Panc1 (cell line): Measurements from ENCODE around the gene CHERP. TPM values are rescaled to one million over a fixed set of nuclear protein-coding genes. Genes with fewer than 3 reads are reported as not detected.

Experiments used
- ATAC-seq: fragments of 200-7000 bp; cut with Tn5 transposase; 2 replicates; pipeline ENCODE4 v1.9.1; 2020; ENCODE audit warnings: mild to moderate bottlenecking, moderate library complexity
- BruUV-seq: library from RNA; stranded (reverse); fragments of 400-500 nt; replicated peaks from 2 replicates; lab custom pipeline; 2021; lab: Mats Ljungman, UMichigan
- CTCF ChIA-PET: fragments of 300-600 bp; sonication (Branson Sonifier 250); formaldehyde crosslinking; loops from one replicate; lab custom pipeline; 2022; ENCODE audit warnings: antibody characterized with exemption; lab: Charles Lee
- POLR2A ChIA-PET: fragments of 300-600 bp; sonication (Branson Sonifier 250); formaldehyde crosslinking; loops from one replicate; lab custom pipeline; 2022; ENCODE audit warnings: antibody characterized with exemption; lab: Charles Lee
- DNase-seq: peaks from one replicate; pipeline ENCODE4 v3.0.0-alpha.2; 2010; ENCODE audit warnings: low read depth, low spot score
- H3K27ac ChIP-seq: 2 replicates; pipeline ENCODE4 v1.5.1; 2011; ENCODE audit warnings: mild to moderate bottlenecking, low read length, inconsistent platforms
- H3K27me3 ChIP-seq: fragments of 200-500 bp; sonication (Bioruptor generic); 2 replicates; pipeline ENCODE4 v1.6.0; 2014; ENCODE audit warnings: low read length, inconsistent platforms; ENCODE audit not compliant: control insufficient read depth, insufficient read depth
- H3K36me3 ChIP-seq: fragments of 200-500 bp; sonication (Bioruptor generic); 2 replicates; pipeline ENCODE4 v1.5.1; 2014; ENCODE audit warnings: inconsistent platforms, mild to moderate bottlenecking, low read length, moderate library complexity; ENCODE audit not compliant: control insufficient read depth, insufficient read depth
- H3K4me1 ChIP-seq: 2 replicates; pipeline ENCODE4 v1.5.1; 2011; ENCODE audit warnings: inconsistent platforms, mild to moderate bottlenecking, low read length, moderate library complexity; ENCODE audit not compliant: control insufficient read depth, insufficient read depth
- H3K4me3 ChIP-seq, 2 experiments: 2 replicates each; pipeline ENCODE4 v1.5.1; 2011 to 2012; ENCODE audit warnings: low read depth in 2 of 2, low read length in 2 of 2, mild to moderate bottlenecking in 2 of 2, inconsistent platforms in 1 of 2, moderate library complexity in 1 of 2
- H3K9me3 ChIP-seq: fragments of 200-500 bp; sonication (Bioruptor generic); 2 replicates; pipeline ENCODE4 v1.5.1; 2014; ENCODE audit warnings: low read depth, mild to moderate bottlenecking, inconsistent platforms, low read length, moderate library complexity; ENCODE audit not compliant: control insufficient read depth, insufficient read depth
- POLR2AphosphoS5 ChIP-seq: IDR thresholded peaks from 2 replicates; pipeline ENCODE4 v1.6.1; 2012; ENCODE audit warnings: mild to moderate bottlenecking, low read depth, low read length, moderate library complexity
- SIN3A ChIP-seq: IDR thresholded peaks from 2 replicates; pipeline ENCODE4 v1.6.1; 2012; ENCODE audit warnings: low read depth, mild to moderate bottlenecking, low read length, moderate library complexity, borderline replicate concordance; ENCODE audit not compliant: insufficient read depth
- TCF7L2 ChIP-seq: IDR thresholded peaks from 2 replicates; pipeline ENCODE4 v1.6.1; 2011; ENCODE audit warnings: mild to moderate bottlenecking, low read depth, low read length, inconsistent platforms
- in situ Hi-C: cut with HindIII; loops from 2 replicates; pipeline ENCODE4 v1.10.0; 2016; ENCODE audit warnings: low sequenced_read_pairs, low pct_unique_long_range_greater_than_20kb
- intact Hi-C: fragments of 100-400 bp; cut with micrococcal nuclease; formaldehyde crosslinking; loops from one replicate; pipeline ENCODE4 v1.10.0; 2022; ENCODE audit not compliant: unreplicated experiment
- total RNA-seq: library from RNA; stranded (reverse); gene quantifications from one replicate; pipeline ENCODE4 v1.2.1, GENCODE V29; 2021; ENCODE audit not compliant: unreplicated experiment
- TF ChIP-seq, protein P1 (sequence below), 2 experiments: IDR thresholded peaks; 2 replicates each; pipeline ENCODE4 v1.6.1; 2011 to 2012; ENCODE audit warnings: low read depth in 2 of 2, control low read depth in 1 of 2, low read length in 1 of 2, mild to moderate bottlenecking in 1 of 2, moderate library complexity in 1 of 2; ENCODE audit not compliant: insufficient read depth in 1 of 2
- TF ChIP-seq, protein P2 (sequence below): fragments of 450-650 bp; IDR thresholded peaks from 2 replicates; pipeline ENCODE4 v1.5.1; 2017; ENCODE audit warnings: mild to moderate bottlenecking

The CHERP gene
- total RNA-seq, 1 experiment from 2014 or later: 48.3 TPM

DNA sequence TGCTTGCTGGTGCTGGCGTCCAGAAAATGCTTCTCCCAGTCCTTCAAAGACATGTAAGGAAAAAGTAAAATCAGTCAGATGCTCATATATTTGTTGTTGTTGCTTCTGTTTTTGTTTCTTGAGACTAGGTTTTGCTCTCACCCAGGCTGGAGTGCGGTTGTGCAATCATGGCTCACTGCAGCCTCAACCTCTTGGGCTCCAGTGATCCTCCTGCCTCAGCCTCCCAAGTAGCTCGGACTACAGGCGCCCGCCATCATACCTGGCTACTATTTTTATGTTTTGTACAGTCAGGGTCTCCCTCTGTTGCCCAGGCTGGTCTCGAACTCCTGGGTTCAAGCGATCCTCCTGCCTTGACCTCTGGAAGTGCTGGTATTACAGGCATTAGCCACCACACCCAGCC is 59.5 kb downstream of the CHERP start:
- ATAC-seq (no peak), DNase-seq (no peak)
- ChIA-PET CTCF (no interaction called here), POLR2A (no interaction called here)
- Histone ChIP-seq H3K4me1 (no peaks in the 10 kb centered on the region), H3K36me3 (no peaks in the 10 kb centered on the region), H3K9me3 (no peaks in the 10 kb centered on the region), H3K27me3 (no peaks in the 10 kb centered on the region), H3K27ac (no peak overlapping the region), H3K4me3 (no peak overlapping the region)
- BruUV-seq: no TSS peak
- TF ChIP-seq, protein P1, sequence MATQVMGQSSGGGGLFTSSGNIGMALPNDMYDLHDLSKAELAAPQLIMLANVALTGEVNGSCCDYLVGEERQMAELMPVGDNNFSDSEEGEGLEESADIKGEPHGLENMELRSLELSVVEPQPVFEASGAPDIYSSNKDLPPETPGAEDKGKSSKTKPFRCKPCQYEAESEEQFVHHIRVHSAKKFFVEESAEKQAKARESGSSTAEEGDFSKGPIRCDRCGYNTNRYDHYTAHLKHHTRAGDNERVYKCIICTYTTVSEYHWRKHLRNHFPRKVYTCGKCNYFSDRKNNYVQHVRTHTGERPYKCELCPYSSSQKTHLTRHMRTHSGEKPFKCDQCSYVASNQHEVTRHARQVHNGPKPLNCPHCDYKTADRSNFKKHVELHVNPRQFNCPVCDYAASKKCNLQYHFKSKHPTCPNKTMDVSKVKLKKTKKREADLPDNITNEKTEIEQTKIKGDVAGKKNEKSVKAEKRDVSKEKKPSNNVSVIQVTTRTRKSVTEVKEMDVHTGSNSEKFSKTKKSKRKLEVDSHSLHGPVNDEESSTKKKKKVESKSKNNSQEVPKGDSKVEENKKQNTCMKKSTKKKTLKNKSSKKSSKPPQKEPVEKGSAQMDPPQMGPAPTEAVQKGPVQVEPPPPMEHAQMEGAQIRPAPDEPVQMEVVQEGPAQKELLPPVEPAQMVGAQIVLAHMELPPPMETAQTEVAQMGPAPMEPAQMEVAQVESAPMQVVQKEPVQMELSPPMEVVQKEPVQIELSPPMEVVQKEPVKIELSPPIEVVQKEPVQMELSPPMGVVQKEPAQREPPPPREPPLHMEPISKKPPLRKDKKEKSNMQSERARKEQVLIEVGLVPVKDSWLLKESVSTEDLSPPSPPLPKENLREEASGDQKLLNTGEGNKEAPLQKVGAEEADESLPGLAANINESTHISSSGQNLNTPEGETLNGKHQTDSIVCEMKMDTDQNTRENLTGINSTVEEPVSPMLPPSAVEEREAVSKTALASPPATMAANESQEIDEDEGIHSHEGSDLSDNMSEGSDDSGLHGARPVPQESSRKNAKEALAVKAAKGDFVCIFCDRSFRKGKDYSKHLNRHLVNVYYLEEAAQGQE (IDR thresholded peaks at IDR 0.05; ENCODE audit: insufficient read depth in 1 of 2, low read depth in 2 of 2, low read length in 1 of 2): no peak
- TF ChIP-seq TCF7L2: no peak
- TF ChIP-seq POLR2AphosphoS5: no peak
- TF ChIP-seq, protein P2, sequence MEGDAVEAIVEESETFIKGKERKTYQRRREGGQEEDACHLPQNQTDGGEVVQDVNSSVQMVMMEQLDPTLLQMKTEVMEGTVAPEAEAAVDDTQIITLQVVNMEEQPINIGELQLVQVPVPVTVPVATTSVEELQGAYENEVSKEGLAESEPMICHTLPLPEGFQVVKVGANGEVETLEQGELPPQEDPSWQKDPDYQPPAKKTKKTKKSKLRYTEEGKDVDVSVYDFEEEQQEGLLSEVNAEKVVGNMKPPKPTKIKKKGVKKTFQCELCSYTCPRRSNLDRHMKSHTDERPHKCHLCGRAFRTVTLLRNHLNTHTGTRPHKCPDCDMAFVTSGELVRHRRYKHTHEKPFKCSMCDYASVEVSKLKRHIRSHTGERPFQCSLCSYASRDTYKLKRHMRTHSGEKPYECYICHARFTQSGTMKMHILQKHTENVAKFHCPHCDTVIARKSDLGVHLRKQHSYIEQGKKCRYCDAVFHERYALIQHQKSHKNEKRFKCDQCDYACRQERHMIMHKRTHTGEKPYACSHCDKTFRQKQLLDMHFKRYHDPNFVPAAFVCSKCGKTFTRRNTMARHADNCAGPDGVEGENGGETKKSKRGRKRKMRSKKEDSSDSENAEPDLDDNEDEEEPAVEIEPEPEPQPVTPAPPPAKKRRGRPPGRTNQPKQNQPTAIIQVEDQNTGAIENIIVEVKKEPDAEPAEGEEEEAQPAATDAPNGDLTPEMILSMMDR: no peak
- TF ChIP-seq SIN3A: no peak
- in situ Hi-C loops (no loop called here), intact Hi-C loops (no loop called here)

DNA sequence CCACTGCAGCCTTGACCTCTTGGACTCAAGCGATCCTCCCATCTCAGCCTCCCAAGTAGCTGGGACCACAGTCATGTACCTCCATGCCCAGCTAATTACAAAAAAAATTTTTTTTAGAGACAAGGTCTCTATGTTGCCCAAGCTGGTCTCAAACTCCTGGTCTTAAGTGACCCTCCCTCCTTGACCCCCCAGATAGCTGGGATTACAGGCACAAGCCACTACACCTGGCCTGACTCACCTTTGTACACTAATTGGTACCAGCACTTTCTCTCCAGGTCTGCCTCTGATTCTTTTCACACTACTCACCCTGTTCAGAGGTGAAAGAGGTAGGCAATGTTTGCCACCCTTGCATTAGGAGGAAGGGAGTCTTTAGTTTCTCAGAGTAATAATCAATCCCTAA is 64.9 kb downstream of the CHERP start:
- no peaks in the 10 kb centered on the region for H3K9me3 ChIP-seq
- no peak overlapping the region for H3K4me3 ChIP-seq
- no peak overlapping the region for H3K27ac ChIP-seq
- ChIA-PET CTCF (no interaction called here), POLR2A (no interaction called here)
- TF ChIP-seq, protein P2: no peak
- no peak for TF ChIP-seq TCF7L2
- TF ChIP-seq POLR2AphosphoS5: no peak
- no peak for TF ChIP-seq SIN3A
- TF ChIP-seq, protein P1 (IDR thresholded peaks at IDR 0.05; ENCODE audit: insufficient read depth in 1 of 2, low read depth in 2 of 2, low read length in 1 of 2): no peak
- BruUV-seq: no TSS peak
- no peaks in the 10 kb centered on the region for H3K27me3 ChIP-seq
- H3K36me3 ChIP-seq: no peaks in the 10 kb centered on the region
- DNase-seq (no peak), ATAC-seq (no peak)
- in situ Hi-C loops: no loop called here
- intact Hi-C loops: no loop called here
- H3K4me1 ChIP-seq: no peaks in the 10 kb centered on the region
